Measurements from ENCODE around the gene JDP2.

JDP2 gene

DNA sequence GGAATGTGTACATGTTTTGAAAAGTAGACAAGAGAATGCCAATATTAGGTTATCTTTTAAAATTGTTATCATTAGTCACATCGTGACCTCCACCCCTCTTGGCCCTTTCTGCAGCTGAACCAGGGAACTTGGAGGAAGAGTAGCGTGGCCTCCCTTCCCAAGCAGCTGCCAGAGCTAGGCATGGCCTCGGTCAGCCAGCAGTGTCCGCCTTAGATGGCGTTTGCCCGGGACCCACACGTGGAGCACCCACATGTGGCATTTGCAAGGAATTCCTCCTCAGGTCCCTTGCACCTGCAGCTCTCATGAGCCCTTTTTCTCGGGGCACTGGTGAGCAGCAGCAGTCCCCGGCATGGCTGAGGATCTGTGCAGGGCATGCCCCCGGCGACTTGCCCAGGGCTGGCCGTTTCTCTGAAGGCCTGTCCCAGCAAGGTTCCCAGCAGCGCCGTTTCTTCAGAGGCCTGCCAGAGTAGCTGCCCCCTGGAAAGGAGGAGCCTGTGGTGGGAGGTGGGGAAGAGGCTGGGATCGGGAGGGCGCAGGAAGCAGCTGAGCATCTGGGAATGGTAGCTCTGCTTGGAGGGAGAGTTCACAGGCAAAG, 10.8 kb downstream of the JDP2 start:
- no peak for DNase-seq

GRCh38 chr14:75439989-75440388, 12.2 kb downstream of the JDP2 start:
- no peak for DNase-seq

- no peak for DNase-seq
These were observed 13.1 kb downstream of the JDP2 start for GRCh38 chr14:75440733-75441477.

DNA sequence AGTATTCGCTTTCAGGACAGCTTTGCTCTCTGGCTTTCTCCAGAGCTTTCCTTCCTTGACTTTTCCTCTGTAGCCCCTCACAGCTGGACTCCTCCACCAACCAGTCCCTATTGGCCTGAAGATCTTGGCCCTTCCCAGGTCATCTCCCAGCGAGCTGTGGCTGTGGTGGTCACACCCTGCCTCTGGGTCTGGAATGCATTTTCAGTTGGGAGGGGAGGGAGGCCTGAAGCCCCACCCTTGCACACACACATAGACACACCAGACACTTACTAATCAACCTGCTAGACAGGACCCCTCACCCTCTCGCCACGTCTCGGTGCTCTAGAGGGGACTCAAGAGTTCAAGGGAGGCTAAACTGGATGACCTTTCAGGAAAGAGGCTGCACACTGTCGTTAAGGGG, 13.9 kb downstream of the JDP2 start:
- no peak for DNase-seq

- DNase-seq = no peak
These were observed 14.3 kb downstream of the JDP2 start for GRCh38 chr14:75442166-75442565.

DNA sequence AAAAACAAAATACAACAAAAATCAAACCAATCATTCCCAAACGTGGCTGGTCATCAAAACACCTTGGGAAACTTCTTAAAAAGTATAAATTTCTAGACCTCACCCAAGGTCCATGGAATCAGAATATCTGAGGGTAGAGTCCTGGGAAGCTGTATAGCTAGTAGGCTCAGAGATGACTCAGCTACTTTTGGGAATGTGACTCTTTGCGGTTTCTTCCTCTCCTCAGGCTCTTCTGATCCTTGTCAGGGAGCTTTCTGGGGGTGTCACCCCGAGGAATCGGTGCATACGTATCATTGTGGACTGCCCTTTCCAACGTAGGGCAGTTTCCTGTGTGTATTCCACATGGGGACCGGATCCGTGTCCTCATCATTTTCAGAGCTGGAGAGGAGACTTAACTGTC, 14.8 kb downstream of the JDP2 start:
- no peak for DNase-seq

DNA sequence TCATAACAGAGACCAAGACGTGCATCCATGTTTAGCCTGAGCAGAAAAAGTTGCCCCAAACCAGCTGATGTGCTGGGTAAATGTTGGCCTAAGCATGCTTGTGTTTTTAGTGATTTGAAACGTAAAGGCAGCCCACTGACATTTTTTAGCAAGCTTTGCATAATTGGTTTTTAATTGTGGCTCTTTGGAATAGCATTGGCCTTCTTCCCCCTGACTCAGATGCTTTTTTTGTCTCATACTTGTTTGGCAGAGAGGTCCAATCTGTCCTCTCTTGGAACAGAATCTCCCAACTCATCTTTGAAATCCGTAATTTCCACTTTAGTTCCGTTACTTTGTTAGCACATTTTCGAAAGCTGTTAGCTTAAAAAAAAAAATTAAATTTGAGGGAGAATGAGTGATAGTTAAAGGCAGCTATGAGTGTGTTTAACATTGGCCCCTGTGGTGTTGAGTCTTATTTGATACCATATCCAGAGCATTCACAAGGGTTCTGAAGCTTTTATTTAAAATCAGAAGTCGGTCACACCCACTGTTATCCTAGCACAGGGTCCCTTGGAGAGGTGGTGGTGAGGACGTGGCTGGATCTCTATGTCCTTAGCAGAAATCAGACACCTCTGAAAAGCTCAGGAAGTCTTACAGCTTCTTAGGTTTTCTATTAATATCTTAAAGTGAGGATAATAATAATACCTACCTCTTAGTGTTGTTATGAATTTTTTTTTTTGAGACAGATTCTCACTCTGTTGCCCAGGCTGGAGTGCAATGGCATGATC, 15.6 kb downstream of the JDP2 start:
- DNase-seq = no peak

DNA sequence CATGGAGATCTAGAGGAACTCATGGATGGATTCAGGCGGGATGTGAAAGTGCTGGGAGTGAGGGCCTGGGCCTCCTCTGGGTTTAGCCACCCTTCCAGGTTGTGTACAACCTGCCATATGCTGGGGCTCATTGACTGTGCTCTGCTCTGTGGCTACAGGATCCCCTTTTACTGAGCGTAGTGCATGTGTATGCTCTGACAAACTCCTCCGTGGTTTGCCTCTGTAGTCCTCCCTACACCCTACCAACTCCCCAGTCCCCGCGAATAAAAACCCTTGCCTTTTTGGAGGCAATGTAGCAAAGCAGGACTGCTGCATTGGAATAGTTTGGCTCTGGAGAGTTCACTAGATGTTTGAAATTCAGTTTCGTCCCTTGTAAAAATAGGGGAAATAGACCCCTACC, 17.4 kb downstream of the JDP2 start:
- DNase-seq = no peak

DNA sequence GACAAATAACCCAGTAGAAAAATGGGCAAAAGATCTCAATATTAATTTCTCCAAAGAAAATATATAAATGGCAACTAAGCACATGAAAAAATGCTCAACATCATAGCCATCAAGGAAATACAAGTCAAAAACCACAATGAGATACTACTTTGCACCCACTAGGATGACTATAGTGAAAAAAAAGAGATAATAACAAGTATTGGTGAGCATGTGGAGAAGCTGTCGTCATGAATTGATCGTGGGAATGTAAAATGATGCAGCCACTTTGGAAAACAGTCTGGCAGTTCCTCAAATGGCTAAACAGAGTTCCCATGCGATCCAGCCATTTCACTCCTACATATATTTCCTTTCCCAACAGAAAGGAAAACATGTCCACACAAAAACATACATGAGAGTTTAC, 18.1 kb downstream of the JDP2 start:
- DNase-seq = no peak

DNA sequence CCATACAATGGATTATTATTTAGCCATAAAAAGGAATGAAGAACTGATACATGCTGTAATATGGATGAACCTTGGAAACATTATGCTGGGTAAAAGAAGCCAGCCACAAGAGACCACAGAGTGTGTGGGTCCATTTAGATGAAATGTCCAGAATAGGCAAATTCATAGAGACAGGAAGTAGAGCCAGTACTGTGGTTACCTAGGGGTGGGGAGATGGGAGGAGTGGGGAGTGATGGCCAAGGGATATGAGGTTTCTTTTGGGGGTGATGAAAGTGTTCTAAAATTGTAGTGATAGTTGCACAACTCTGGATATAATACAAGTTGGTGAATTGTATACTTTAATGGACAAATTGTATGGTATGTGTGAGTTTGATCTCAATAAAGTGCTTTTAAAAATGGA, 18.6 kb downstream of the JDP2 start:
- DNase-seq = no peak

GRCh38 chr14:75448209-75448608, 20.4 kb downstream of the JDP2 start:
- DNase-seq = no peak

DNA sequence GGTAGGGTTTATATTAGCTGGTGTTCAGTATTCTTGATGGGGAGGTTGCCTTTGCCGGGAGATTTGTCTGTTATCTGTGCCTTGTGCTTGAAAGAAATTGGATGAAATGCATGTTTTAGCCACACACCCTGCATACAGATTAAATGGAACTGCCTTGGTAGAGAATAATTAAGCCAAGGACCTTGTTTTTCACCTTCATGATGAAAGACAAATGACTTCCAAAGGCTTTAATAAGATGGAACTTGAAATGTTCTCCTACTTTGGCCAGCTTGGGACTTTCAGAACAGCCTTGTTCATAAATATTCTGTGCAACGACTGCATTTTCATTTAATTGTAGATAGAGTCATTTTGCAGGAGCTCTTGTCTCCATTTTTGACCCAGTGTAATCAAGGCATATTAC, 21.2 kb downstream of the JDP2 start:
- no peak for DNase-seq

DNA sequence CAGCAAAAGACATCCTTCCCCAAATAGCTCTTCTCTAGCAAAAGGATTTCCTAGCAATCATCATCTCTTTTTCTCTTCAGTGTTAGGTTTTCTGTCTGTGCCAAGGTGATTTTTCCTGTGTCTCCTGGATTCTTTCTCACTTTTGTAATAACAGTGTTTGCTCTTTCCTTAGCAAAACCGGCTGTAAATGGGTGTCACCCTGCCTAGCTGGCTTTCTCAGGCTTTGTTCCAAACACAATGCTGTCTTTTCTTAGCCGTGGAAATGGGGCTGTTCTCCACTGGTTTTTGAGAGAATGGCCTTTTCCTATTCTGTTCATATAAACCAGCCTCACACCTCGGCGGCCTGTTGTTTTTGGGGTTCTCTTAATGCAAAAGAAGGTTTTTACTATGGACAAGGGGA, 21.9 kb downstream of the JDP2 start:
- no peak for DNase-seq

- DNase-seq = no peak
These were observed 22.8 kb downstream of the JDP2 start for GRCh38 chr14:75450381-75451276.

- no peak for DNase-seq
These were observed 24.5 kb downstream of the JDP2 start for GRCh38 chr14:75452324-75452723.

GRCh38 chr14:75452900-75453816, 25.3 kb downstream of the JDP2 start:
- DNase-seq = no peak

DNA sequence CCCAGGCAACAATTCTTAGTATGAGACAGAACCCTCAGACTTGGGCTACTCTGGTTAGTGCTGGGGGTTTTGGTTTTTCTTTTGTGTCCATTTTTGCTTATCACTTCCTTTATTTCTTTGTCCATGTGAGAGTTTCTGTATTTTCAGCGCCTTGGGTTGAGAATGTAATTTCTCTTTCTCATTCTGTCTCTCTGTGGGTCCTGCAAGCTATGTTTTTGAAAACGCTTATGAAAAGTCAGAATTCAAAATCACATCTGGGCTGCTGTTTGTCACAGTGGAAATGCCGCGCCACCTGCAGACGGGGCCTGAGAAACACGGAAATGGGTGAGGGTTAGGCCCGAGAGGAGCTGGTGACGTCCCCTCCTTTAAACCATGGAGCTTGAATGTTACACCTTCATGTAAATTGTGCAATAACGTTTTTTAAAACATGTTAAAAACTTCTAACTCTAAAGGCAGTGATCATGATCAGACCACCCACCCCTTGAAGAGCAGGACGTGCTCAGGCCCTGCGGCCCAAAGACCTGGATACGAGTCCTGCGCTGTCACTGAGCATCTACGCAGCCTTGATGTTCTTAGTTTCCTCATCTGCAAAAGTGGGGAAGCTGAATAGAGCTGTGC, 26.1 kb downstream of the JDP2 start:
- DNase-seq = no peak

DNA sequence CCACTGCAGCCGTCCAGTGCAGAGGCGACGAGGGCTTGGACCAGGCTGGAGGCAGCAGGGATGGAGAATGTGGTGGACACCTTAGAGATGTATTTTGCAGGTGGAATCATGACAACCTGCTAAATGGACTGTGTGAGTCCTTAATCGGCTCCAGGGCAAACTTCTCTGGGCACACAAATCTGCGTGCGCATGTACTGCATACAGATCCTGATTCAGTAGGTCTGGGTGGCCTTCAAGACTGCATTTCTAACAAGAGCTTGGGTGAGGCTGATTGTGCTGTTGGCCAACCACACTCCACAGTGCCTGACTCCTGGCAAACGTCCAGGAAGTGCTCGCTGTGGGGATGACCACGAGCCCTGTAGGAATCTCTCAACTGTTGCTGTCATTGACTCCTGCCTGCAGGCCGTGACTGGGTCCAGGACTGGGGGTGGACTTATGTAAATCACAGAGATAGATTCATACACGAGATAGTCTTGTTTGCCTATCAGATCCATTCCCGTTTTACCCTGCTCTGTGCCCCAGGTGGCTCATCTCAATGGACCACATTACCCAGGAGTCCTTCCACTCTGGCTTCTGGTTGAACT, 27.2 kb downstream of the JDP2 start:
- DNase-seq = no peak

DNA sequence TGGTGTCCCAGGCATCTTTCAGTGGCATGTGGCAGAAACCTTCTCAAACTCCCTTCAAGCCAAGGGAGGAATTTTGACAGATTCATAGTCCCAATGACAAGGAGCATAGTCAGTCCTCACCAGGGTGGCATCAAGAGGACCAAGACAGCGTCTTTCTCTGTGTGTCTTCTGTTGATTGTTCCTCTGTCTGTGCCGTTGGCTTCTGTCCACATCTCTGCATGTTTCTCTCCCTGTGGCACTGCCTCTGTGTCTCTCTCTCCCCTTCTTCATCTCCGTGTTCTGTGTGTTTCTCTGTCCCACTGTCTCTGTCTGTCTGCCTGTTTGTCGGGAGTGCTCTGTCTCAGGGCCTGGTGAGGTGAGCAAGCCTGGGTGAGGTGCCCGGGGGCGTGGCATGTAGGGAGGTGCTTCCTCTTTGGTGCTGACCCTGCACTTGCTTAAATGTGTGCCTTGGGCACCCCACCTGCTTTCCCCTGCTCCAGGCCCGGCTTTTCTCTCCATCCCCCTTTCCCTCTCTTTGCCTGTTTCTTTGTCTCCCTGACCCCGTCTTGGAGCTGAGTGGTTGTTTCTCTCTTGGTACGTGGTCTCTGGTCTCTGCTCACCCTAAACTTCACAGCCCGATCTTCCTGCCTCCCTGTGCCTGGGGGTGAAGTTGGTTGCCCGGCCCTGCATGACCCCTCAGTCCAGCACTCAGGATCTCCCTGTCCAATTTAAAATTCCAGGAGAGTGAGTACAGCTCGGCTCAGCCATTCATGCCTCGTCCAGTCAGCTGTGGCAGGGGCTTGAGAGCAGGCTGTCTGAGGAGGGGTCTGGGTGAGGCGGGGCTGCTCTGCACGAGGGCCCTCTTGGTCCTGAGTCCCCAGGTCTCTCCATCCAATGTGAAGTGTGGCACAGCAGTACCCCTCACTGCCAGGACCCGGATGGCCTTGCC, 28.5 kb downstream of the JDP2 start:
- no peak for DNase-seq

GRCh38 chr14:75456997-75457335, 29.1 kb downstream of the JDP2 start:
- DNase-seq = no peak
